GM12873 (cell line): ENCODE results near the gene VEGFC.

Experiments used
- TF ChIP-seq, protein P1 (sequence below): IDR thresholded peaks from 2 replicates; pipeline ENCODE4 v1.5.1; 2012; ENCODE audit warnings: low read depth, mild to moderate bottlenecking, moderate library complexity, low read length, control low read depth; ENCODE audit not compliant: insufficient read depth; ENCODE audit errors: missing control alignments

VEGFC gene

DNA sequence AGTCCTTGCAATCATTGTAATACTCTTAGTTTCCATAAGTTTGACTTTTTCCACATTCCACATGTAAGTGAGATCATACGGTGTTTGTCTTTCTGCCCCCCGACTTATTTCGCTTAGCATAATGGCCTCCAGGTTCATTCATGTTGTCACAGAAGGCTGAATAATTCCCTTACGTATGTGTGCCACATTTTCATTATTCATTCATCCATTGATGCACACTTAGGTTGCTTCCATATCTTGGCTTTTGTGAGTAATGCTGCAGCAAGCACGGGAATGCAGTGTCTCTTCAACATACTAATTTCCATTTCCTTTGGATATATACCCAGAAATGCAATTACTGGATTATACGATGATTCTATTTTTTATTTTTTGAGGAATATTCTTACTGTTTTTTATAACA is 22.0 kb upstream of the VEGFC start:
- TF ChIP-seq, protein P1, sequence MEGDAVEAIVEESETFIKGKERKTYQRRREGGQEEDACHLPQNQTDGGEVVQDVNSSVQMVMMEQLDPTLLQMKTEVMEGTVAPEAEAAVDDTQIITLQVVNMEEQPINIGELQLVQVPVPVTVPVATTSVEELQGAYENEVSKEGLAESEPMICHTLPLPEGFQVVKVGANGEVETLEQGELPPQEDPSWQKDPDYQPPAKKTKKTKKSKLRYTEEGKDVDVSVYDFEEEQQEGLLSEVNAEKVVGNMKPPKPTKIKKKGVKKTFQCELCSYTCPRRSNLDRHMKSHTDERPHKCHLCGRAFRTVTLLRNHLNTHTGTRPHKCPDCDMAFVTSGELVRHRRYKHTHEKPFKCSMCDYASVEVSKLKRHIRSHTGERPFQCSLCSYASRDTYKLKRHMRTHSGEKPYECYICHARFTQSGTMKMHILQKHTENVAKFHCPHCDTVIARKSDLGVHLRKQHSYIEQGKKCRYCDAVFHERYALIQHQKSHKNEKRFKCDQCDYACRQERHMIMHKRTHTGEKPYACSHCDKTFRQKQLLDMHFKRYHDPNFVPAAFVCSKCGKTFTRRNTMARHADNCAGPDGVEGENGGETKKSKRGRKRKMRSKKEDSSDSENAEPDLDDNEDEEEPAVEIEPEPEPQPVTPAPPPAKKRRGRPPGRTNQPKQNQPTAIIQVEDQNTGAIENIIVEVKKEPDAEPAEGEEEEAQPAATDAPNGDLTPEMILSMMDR: no peak

DNA sequence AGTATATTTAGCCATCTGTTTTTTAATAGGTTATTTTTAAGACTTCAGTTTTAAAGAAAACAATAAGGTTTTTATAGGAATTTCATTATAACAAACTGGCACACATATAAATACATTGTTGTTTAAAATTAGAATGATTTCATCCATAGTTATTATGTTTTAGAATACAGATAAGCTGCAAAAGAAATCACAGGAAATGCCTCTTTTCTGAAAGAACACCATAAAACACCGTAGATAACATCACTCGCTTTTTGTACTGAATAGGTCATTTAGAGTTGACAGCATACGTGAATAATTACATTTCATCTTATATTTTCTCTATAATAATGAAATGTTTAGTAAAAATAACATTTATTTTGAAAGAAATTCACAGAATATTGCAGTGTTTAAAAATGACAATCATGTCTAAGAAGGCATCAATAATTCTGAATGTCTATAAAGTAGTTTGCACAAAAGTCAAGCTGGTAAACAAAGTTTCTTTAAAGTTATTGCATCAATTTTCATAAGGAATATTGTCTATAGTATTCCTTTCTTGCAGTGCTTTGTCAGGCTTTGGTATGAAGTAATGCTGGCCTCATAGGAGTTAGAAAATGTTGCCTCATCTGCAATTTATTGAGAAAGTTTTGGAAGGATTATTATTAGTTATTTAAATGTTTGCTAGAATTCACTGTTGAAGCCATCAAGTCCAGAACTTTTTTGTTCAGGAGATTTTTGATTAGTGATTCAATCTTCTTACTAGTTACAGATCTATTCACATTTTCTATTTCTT is 17.9 kb upstream of the VEGFC start:
- TF ChIP-seq, protein P1: no peak

DNA sequence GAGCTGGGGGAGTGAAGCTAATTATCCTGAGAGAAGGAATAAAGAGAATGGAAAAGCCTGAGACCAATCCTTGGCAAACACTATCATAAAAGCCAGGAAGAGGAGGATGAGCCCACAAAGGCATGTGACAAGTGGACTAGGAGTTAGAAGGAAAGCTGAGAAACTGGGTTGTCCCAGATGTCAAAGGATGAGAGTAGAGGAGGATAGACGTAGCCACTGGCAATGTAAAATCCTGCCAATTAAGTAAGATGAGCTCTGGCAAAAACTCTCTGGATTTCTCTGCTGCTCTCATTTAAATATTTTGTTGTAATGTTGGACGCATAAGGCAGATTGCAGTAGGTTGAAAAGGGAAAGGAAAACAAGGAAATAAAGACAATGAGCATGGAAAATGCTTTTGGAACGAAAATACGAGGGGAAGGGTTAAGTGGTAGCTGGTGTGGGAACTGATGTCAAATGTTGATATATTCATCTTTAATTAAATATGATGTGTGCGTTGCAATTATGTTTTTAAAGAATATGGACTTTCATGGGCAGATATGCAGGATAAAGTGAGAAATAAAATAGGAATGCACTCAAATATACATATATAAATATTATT is 14.2 kb upstream of the VEGFC start:
- TF ChIP-seq, protein P1: no peak

DNA sequence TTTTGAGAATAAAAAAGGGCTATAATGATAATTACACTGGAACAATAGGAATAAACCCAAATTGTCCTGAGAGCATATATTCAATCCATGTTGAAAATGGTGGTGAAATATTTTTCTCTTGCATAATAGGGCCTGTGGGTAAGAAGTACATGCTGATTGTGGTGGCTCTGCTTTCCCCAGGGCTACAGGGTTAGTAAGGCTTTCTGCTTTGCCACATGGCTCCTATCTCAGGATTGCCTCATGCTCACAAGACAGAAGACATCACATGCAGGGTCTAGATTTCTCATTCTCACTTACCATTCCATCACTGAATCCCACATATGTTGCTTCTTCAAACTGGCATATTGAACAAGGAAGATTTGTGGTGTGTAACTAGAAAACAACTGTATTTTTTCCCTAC is 12.4 kb upstream of the VEGFC start:
- TF ChIP-seq, protein P1: no peak

DNA sequence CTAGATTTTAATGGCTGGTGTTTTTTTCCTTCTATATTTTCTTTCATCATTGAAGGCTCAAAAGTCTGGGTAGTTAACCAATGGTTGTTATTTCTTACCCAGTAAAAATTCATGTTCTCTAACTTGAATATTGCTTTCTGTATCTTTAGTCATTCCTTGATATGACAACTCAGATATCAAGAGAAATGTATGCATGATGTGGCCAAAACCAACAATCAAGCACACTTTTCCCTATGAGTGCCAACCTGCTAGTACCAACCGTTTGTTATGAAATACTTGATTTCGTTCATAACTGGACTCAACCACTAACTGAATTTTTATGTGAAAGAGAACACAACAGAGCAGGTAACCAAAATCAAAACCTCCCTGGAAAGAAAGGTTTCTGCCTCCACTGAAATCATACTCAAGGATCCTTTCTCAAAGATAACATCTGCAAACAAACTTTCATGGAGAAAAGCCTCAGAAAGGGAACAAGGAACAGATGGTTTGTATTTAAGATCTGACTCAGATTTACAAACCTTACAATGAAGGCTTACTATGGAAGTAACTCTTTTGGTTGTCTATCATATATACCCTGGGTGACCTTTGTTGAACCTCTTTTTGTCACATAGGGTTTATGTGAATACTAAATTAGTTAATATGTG is 8.3 kb upstream of the VEGFC start:
- TF ChIP-seq, protein P1: no peak

DNA sequence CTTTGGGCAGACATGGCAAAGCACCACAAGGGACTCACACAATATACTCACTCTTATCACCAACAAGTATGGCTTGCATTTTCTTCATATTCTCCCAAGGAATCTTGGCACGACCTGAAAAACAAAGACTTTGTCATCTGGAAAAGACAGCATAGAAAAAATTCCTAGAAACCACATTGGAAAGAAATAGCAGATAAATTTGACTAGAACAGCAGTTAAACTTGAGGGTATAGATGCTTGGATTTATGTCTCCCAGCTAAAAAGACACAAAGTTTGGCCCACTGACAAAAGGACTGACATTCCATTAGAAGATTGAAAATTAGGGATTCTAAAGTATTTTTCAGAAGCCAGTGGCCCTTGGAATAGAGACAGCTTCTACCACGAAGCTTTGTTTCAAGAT is 6.9 kb upstream of the VEGFC start:
- TF ChIP-seq, protein P1: no peak

DNA sequence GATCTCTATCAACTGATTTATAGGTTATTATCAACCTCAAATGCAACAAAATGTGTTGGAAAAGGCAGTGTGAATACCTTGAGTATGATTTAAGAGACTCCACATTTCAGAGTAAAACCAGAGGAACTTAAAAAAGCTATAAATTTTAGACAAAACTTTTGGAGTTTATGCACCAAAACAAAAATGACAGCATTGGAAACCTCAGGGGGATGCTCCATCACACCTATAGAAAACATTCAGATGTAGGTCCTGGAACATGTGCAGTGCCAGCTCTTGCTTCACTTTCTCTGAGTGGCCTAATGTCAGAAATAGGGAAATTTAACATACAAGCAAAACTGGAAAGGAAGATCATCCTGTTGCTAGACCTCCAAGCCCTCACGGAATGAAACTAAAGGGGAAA is 5.8 kb upstream of the VEGFC start:
- TF ChIP-seq, protein P1: no peak
